Fibroblast of the aortic adventitia (primary cell): ENCODE measurements around the gene ZNF10. TPM values are rescaled to one million over a fixed set of nuclear protein-coding genes. Genes with fewer than 3 reads are reported as not detected.

Experiments
- DNase-seq: peaks from one replicate; pipeline ENCODE4 v3.0.0-alpha.2; 2010; ENCODE audit warnings: low read depth
- H3K4me3 ChIP-seq: 2 replicates; pipeline ENCODE4 v1.5.1; 2011; ENCODE audit warnings: low read depth, mild to moderate bottlenecking, control low read depth, low read length, moderate library complexity
- CTCF ChIP-seq: IDR thresholded peaks from 2 replicates; pipeline ENCODE4 v1.5.1; 2011; ENCODE audit warnings: mild to moderate bottlenecking, low read length, control low read depth, inconsistent platforms; ENCODE audit not compliant: insufficient read depth
- total RNA-seq: library from RNA; depleted of rRNA; stranded (reverse); fragments of >200 nt; gene quantifications from 2 replicates; pipeline ENCODE4 v1.2.3, GENCODE V29; 2012; ENCODE audit warnings: low replicate concordance

ZNF10 gene
- total RNA-seq, 1 donor = 9.5 TPM

GRCh38 chr12:133190176-133190575, 59.7 kb downstream of the ZNF10 start:
- TF ChIP-seq CTCF = no peak
- H3K4me3 ChIP-seq = no peak overlapping the region

GRCh38 chr12:133192847-133193246, 62.4 kb downstream of the ZNF10 start:
- H3K4me3 ChIP-seq = no peak overlapping the region
- TF ChIP-seq CTCF = no peak
- no peak for DNase-seq

More at GRCh38 chr12:133190176-133190575, 59.7 kb downstream of the ZNF10 start:
- no peak for DNase-seq

DNA sequence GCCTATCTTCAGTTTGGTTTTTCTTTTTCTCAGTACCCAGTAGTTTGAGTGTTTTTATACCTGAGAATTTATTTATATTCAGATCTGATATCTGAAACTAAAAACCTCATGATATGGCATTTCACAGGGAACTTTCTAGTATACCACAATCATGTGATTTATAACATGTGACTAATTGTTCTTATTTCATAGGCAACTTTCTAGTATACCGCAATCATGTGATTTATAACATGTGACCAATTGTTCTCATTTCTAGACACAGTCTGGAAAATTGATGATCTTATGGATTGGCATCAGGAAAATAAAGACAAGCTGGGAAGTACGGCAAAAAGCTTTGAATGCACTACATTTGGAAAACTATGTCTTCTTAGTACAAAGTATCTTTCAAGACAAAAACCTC, 71.5 kb downstream of the ZNF10 start:
- DNase-seq = no peak
- no peak for TF ChIP-seq CTCF

DNA sequence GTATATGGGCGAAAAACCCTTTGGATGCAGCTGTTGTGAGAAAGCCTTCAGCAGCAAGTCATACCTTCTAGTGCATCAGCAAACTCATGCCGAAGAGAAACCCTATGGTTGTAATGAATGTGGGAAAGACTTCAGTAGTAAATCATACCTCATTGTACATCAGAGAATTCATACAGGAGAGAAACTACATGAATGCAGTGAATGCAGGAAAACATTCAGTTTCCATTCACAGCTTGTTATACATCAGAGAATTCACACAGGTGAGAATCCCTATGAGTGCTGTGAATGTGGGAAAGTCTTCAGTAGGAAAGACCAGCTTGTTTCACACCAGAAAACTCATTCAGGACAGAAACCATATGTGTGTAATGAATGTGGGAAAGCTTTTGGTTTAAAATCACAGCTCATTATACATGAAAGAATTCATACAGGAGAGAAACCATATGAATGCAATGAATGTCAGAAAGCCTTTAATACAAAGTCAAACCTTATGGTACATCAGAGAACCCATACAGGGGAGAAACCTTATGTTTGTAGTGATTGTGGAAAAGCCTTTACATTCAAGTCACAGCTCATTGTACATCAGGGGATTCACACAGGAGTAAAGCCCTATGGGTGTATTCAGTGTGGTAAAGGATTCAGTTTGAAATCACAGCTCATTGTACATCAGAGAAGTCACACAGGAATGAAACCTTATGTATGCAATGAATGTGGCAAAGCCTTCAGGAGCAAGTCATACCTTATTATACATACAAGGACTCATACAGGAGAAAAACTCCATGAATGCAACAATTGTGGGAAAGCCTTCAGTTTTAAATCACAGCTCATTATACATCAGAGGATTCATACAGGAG, 72.3 kb downstream of the ZNF10 start:
- no peak for TF ChIP-seq CTCF

More for the DNA sequence above, 71.5 kb downstream of the ZNF10 start:
- H3K4me3 ChIP-seq = no peak overlapping the region

DNA sequence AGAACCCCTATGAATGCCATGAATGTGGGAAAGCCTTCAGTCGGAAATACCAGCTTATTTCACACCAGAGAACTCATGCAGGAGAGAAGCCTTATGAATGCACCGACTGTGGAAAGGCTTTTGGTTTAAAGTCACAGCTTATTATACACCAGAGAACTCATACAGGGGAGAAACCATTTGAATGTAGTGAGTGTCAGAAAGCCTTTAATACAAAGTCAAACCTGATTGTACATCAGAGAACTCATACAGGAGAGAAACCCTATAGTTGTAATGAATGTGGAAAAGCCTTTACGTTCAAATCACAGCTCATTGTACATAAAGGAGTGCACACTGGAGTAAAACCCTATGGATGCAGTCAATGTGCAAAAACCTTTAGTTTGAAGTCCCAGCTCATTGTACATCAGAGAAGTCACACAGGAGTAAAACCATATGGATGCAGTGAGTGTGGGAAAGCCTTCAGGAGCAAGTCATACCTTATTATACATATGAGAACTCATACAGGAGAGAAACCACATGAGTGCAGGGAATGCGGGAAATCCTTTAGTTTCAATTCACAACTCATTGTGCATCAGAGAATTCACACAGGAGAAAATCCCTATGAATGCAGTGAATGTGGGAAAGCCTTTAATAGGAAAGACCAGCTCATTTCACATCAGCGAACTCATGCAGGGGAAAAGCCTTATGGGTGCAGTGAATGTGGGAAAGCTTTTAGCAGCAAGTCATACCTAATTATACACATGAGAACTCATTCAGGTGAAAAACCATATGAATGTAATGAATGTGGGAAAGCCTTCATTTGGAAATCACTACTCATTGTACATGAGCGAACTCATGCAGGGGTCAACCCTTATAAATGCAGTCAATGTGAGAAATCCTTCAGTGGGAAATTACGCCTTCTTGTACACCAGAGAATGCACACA, 73.2 kb downstream of the ZNF10 start:
- no peak for DNase-seq
- TF ChIP-seq CTCF = no peak
- no peak overlapping the region for H3K4me3 ChIP-seq

More for the DNA sequence above, 72.3 kb downstream of the ZNF10 start:
- no peak overlapping the region for H3K4me3 ChIP-seq
- no peak for DNase-seq

- DNase-seq = no peak
- H3K4me3 ChIP-seq = no peak overlapping the region
- no peak for TF ChIP-seq CTCF
Measured at GRCh38 chr12:133204264-133204603, 73.8 kb downstream of the ZNF10 start.
